Measurements from ENCODE around the gene PHEX.
"Not testable (repeated sequence)": the region's sequence is repeated elsewhere in the genome, so short reads cannot be mapped to it uniquely, and the experiment has no call there.

The PHEX gene

DNA sequence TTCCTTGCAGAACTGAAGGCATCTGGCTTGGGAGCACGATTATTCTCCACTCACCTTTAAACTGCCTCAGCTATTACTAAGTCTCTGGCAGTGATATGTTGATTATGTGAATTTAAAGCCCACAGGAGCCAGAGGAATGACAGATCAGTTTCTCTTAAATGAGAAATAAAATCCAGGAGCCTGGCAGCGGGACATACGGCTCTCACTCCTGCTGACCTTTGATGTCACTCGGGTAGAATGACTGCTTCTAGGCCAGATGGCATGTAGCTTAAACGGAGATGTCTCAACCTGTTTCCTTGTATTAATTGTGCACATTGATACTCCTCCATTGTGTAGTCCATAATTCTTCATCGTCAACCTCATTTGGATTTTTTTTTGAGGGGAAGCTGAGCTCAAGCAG, 236.6 kb downstream of the PHEX start:
- no peak for DNase-seq

DNA sequence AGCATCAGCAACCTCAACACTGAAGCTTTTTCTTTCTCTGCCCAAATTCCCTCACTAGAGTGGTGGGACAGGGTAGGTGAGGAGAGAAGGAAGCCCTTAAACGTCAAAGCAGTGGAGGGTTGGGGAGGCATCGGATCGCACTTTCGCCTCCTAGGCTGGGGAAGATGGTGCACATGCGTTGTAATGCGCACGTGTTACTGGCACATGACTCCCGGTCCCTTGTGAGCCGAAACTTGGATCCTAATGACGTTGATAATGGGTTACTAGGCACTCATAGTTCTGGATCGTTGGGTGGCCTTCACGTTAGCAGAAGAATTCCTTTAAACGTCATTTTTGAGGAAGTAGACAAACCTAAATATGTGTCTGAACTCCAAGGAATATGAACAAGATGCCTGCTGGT, 240.5 kb downstream of the PHEX start, which contains the start of gene CBLL2:
CBLL2 (plus strand) TSS at position 301 of the 400 bp plus-strand sequence; CDS start at position 380, 79 bp downstream.
- DNase-seq, result no peak

DNA sequence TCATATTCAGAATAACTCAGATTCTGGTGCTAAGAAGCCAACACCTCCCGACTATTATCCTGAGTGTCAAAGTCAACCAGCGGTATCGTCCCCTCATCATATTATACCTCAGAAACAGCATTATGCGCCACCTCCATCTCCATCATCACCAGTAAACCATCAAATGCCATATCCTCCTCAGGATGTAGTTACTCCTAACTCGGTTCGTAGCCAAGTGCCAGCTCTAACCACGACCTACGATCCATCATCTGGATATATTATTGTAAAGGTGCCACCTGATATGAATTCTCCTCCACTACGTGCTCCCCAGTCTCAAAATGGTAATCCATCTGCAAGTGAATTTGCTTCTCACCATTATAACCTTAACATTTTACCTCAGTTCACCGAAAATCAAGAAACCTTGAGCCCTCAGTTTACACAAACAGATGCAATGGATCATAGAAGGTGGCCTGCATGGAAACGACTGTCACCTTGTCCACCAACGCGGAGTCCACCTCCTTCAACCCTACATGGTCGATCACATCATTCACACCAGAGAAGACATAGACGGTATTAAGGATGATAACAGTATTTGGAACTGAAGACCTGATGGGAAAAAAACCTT, 241.7 kb downstream of the PHEX start:
- DNase-seq, result no peak

DNA sequence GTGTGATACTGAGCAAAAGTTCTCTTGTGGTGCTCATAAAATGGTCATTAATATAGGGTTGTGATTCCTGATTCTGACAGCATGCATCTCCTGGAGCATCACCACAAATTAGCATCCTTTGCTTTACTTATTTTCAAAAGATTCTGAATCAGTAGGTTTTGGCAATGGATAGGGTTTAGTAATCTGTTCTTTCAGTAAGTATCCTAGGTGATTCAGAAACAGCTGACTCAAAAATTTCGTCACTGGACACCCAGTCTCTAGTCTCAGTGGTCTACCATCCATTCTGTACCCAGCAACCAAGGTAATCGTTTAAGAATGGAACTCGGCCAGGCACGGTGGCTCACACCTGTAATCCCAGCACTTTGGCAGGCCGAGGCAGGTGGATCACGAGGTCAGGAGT, 244.7 kb downstream of the PHEX start:
- DNase-seq, result no peak

DNA sequence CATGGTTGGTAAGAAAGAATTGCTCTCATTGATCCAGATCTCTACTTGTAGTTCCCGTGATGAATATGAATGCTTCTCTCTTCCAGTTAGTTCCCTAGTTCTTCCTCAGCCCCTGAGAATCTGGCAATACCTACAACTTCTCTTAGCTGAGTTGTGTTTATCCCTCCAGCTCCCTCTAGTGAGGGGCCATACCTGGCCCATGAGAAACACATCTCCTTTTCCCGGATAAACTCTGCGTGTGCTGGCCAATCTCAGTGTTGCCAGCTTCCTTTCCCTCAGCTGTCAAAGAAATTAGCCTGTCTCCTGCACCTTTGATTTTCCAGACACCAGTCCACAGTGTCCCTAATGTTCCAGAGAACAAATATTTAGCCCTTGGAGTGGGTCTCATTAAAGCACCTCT, 246.2 kb downstream of the PHEX start:
- no peak for DNase-seq

DNA sequence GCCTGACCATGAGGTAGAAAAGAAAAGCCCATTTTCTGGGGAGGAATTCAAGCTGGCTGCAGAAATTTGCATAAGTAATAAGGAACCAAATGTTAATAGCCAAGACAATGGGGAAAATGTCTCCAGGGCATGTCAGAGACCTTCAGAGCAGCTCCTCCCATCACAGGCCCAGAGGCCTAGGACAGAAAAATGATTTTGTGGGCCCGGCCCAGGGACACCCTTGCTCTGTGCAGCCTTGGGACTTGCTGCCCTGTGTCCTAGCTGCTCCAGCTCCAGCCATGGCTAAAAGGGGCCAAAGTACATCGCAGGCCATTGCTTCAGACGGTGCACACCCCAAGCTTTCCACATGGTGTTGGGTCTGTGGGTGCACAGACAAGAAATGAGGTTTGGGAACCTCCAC, 257.1 kb downstream of the PHEX start:
- not testable (repeated sequence) for DNase-seq

DNA sequence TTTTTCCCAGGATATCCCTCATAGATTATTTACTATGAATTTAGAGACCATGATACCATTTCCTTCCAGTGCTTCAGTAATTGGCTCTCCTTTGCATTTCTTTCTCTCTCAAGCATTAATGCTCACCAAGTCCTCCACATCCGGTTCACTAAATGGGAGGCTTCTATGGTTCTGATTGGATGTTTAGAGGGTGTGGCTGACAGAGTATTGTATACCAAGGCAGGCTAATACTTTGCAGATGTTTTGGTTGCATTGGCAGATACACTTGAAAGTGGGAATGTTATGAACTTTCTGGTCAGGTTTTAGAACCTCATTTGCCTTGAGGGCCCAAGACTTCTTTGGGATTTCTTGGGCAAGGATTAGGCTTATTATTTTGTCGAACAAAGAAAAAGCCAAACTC, 264.7 kb downstream of the PHEX start:
- no peak for DNase-seq

DNA sequence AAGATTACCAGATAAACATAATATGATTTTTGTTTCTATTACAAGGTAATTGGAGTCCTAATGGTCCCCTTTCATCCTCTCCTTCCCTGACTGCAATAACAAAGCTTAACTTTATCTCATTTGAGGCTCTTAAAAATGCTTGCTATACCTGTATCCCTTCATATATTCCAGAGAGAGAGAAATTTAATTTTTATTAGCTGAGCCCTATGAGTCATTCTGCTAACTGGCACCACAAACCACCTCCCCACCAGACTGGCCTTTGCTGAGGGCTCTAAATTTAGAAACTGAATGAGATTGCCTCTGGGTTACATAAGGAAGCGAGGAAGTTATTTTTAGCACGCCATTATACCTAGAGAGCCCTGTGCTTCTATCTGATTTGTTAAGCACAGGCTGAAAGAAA, 268.0 kb downstream of the PHEX start:
- no peak for DNase-seq
